PC-9 (cell line): ENCODE results near the gene MSANTD2. TPM values are rescaled to one million over a fixed set of nuclear protein-coding genes. Genes with fewer than 3 reads are reported as not detected.
A peak's percentile ranks its signal among the peaks of the same experiment; 100 is the strongest.

ENCODE experiments used
- BruUV-seq: library from RNA; stranded (reverse); fragments of 400-500 nt; replicated peaks from 2 replicates; lab custom pipeline; 2021; lab: Mats Ljungman, UMichigan
- CTCF ChIA-PET: fragments of 300-600 bp; sonication (Branson Sonifier 250); formaldehyde crosslinking; loops from one replicate; lab custom pipeline; 2022; ENCODE audit warnings: antibody characterized with exemption; lab: Charles Lee
- POLR2A ChIA-PET: fragments of 300-600 bp; sonication (Branson Sonifier 250); formaldehyde crosslinking; loops from one replicate; lab custom pipeline; 2022; ENCODE audit warnings: antibody characterized with exemption; ENCODE audit not compliant: unreplicated experiment; lab: Charles Lee
- DNase-seq, 2 experiments: peaks; one replicate each; pipeline versions ENCODE4 v3.0.0 to v3.0.0-alpha.2; 2015 to 2022; ENCODE audit warnings: mixed read lengths in 1 of 2
- H2AFZ ChIP-seq: fragments of 200-600 bp; sonication (generic); 2 replicates; pipeline ENCODE4 v1.8.1; 2017; ENCODE audit warnings: antibody characterized with exemption
- H3F3A ChIP-seq: fragments of 200-600 bp; sonication (generic); 2 replicates; pipeline ENCODE4 v1.8.1; 2017; ENCODE audit warnings: antibody characterized with exemption, mild to moderate bottlenecking, low read depth; ENCODE audit not compliant: insufficient read depth
- H3K27ac ChIP-seq: fragments of 200-600 bp; sonication (generic); 2 replicates; pipeline ENCODE4 v1.6.1; 2016; ENCODE audit warnings: mixed run types
- H3K27me3 ChIP-seq: fragments of 200-600 bp; sonication (generic); 2 replicates; pipeline ENCODE4 v1.6.1; 2016; ENCODE audit warnings: low read depth, mixed run types; ENCODE audit not compliant: insufficient read depth
- H3K36me3 ChIP-seq: fragments of 200-600 bp; sonication (generic); 2 replicates; pipeline ENCODE4 v1.6.1; 2016; ENCODE audit warnings: low read depth, mixed run types
- H3K4me1 ChIP-seq: fragments of 200-600 bp; sonication (generic); replicated peaks from 2 replicates; pipeline ENCODE4 v1.6.1; 2016; ENCODE audit warnings: mixed run types; ENCODE audit not compliant: insufficient read depth
- H3K4me2 ChIP-seq: fragments of 200-600 bp; sonication (generic); 2 replicates; pipeline ENCODE4 v1.6.1; 2017; ENCODE audit warnings: mixed run types
- H3K4me3 ChIP-seq: fragments of 200-600 bp; sonication (generic); 2 replicates; pipeline ENCODE4 v1.6.1; 2016; ENCODE audit warnings: mixed run types
- H3K79me2 ChIP-seq: fragments of 200-600 bp; sonication (generic); 2 replicates; pipeline ENCODE4 v1.6.1; 2017; ENCODE audit warnings: low read depth, mixed run types
- H3K9me2 ChIP-seq: fragments of 200-600 bp; sonication (generic); 2 replicates; pipeline ENCODE4 v1.8.1; 2017; ENCODE audit warnings: mild to moderate bottlenecking; ENCODE audit not compliant: insufficient read depth
- H3K9me3 ChIP-seq: fragments of 200-600 bp; sonication (generic); 2 replicates; pipeline ENCODE4 v1.8.1; 2016; ENCODE audit warnings: low read depth; ENCODE audit not compliant: insufficient read depth
- H4K20me1 ChIP-seq: fragments of 200-600 bp; sonication (generic); 2 replicates; pipeline ENCODE4 v1.8.1; 2017; ENCODE audit not compliant: insufficient read depth
- EZH2 ChIP-seq: fragments of 200-600 bp; sonication (generic); IDR thresholded peaks from 2 replicates; pipeline ENCODE4 v1.8.0; 2017; ENCODE audit warnings: antibody characterized with exemption, low read depth
- intact Hi-C: fragments of 100-400 bp; cut with micrococcal nuclease; formaldehyde crosslinking; loops from one replicate; pipeline ENCODE4 v1.10.0; 2022; ENCODE audit not compliant: unreplicated experiment
- total RNA-seq: library from RNA; stranded (reverse); gene quantifications from 2 replicates; pipeline ENCODE4 v1.2.3, GENCODE V29; 2021
- TF ChIP-seq, protein P1 (sequence below): fragments of 200-600 bp; sonication (generic); conservative IDR thresholded peaks from 2 replicates; pipeline ENCODE4 v1.6.1; 2017; ENCODE audit warnings: mixed run types, antibody characterized with exemption, mild to moderate bottlenecking, moderate library complexity

Gene MSANTD2
- total RNA-seq, 1 experiment from 2014 or later, result 16.9 TPM

DNA sequence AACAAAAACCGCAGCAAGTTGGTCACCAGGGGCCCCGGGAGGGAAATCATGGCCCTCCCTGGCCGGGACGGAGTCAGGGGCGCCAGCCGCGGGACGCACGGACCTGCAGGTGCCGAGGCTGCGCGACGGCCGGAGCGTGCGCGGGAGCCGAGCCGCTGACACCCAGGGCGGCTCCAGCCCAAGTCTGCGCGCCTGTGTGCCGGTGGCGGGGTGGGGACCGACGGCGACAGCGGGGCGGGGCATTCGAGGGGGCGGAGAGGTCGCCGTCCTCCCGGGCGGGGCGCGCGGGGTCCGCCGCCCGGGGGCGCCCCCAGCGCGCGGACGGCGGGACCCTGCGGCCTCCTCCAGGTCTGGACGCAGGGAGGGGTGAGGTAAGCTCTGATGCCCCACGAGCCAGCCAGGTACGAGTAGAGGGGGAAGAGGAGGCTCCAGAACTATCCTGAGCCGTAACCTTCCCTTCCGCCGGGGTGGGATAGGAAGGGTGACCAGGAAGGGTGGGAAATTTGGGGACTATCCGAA is 38.0 kb downstream of the MSANTD2 start, which contains the start of gene ESAM:
TSS of gene ESAM (minus strand) at position 186 of the 519 bp plus-strand sequence. CDS start at position 50, 136 bp downstream.
- Histone ChIP-seq H3K9me2 (no peaks in the 10 kb centered on the region), H3K36me3 (peaks cover 5% of the 10 kb centered on the region; the same call in 1 of the 2 replicates), H3K27ac (peak within 1 kb of the TSS; percentile 47), H3K4me2 (peak within 1 kb of the TSS; percentile 91), H4K20me1 (no peaks in the 10 kb centered on the region), H3K4me3 (peak within 1 kb of the TSS; percentile 98), H3K4me1 (peaks cover 26% of the 10 kb centered on the region), H3K79me2 (peaks cover 28% of the 10 kb centered on the region; the same call in 1 of the 2 replicates), H2AFZ (peak within 1 kb of the TSS; percentile 90), H3K27me3 (no peaks in the 10 kb centered on the region), H3F3A (peaks cover 12% of the 10 kb centered on the region), H3K9me3 (no peaks in the 10 kb centered on the region)
- POLR2A ChIA-PET, result no interaction called here
- no peak for TF ChIP-seq EZH2
- TF ChIP-seq, protein P1, sequence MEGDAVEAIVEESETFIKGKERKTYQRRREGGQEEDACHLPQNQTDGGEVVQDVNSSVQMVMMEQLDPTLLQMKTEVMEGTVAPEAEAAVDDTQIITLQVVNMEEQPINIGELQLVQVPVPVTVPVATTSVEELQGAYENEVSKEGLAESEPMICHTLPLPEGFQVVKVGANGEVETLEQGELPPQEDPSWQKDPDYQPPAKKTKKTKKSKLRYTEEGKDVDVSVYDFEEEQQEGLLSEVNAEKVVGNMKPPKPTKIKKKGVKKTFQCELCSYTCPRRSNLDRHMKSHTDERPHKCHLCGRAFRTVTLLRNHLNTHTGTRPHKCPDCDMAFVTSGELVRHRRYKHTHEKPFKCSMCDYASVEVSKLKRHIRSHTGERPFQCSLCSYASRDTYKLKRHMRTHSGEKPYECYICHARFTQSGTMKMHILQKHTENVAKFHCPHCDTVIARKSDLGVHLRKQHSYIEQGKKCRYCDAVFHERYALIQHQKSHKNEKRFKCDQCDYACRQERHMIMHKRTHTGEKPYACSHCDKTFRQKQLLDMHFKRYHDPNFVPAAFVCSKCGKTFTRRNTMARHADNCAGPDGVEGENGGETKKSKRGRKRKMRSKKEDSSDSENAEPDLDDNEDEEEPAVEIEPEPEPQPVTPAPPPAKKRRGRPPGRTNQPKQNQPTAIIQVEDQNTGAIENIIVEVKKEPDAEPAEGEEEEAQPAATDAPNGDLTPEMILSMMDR, result no peak
- intact Hi-C loops, result loop anchor here (2.0 kb wide), 1 partner anchor 75 kb away; no protein-coding TSS in a partner anchor
- CTCF ChIA-PET, result interaction anchor here (0.6 to 2.2 kb wide), 6 partner anchors 13 to 93 kb away, joined by 3 to 21 read pairs (median 5); no protein-coding TSS in a partner anchor
- DNase-seq, result peak; percentile 50 to 78
- BruUV-seq, result no TSS peak

DNA sequence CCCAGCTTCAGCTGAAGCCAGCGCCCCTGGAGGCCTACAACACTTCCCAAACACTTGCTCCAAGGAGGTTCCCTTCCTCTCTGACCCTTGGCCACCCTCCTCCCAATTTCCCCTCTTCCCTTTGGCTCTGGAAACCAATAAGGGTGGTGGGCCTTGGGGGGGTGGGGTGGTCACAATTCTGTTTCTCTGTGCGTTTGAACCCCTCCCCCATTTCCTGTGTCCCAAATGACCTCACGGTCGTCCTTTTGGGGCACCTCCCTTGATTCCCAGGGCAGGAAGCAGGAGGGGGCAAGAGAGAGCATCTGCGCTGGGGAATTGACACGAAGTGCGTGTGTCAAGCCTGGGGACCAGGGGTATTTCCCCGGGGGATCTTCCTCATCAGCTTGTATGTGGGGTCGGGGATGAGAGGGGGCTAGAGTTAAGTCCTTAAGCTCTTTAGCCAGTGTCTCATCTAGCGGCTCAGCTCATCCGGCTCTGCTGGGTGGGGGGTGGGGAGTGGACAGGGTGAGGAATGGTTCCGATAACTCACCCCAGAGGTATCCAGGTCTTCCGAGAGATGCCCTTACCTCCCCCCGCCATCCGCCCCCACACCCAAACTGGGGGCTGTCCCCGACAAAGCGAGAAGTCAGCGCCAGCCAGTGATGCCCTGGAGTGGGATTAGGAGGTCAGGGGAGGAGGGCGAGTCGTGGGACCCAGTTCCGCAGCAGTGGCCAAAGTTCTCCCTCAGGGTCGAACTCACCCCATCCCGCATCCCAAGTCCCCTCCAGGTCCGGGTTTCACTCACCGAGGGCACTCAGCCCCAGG is 38.7 kb downstream of the MSANTD2 start:
- Histone ChIP-seq H3K27me3 (no peaks in the 10 kb centered on the region), H3K4me3 (peak overlapping the region; percentile 98), H3K36me3 (no peaks in the 10 kb centered on the region), H3K79me2 (peaks cover 23% of the 10 kb centered on the region; the same call in 1 of the 2 replicates), H2AFZ (peak overlapping the region; percentile 90), H3F3A (peaks cover 12% of the 10 kb centered on the region), H3K4me2 (peak overlapping the region; percentile 91), H4K20me1 (no peaks in the 10 kb centered on the region), H3K27ac (no peak overlapping the region), H3K9me3 (no peaks in the 10 kb centered on the region), H3K4me1 (peaks cover 26% of the 10 kb centered on the region), H3K9me2 (no peaks in the 10 kb centered on the region)
- no peak for TF ChIP-seq EZH2
- TF ChIP-seq, protein P1, result no peak
- ChIA-PET CTCF (interaction anchor here (0.7 to 1.2 kb wide), 3 partner anchors 13 to 24 kb away, joined by 3 to 5 read pairs (median 3); no protein-coding TSS in a partner anchor), POLR2A (no interaction called here)
- TSS peak; percentile 54 for BruUV-seq
- intact Hi-C loops, result loop anchor here (2.0 kb wide), 1 partner anchor 75 kb away; no protein-coding TSS in a partner anchor
- DNase-seq, result no peak

DNA sequence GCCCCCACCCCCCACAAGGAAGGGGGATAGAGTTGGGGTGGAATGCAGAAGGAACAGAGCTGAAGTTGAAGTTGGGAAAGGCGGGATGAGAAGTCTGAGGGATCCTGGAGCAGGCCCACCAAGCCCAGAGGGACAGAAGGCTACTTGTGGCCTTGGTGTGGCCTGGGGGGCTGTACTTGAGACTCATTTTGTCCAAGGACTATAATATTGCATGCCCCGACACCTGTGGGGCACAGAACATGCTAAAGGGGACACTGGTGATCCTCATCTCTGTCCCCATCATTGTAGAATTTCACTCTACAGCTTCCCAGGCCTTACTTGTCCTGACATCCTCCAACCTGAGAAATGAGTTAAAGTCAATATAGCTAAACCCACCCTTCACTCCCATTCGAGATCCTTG is 39.4 kb downstream of the MSANTD2 start:
- CTCF ChIA-PET, result no interaction called here
- peak overlapping the region; percentile 91 for H3K4me2 ChIP-seq

More for the DNA sequence above, 39.4 kb downstream of the MSANTD2 start:
- DNase-seq, result no peak
- Histone ChIP-seq H3K4me3 (peak overlapping the region; percentile 98; the same call in 1 of the 2 replicates), H3K27ac (no peak overlapping the region), H3K79me2 (peaks cover 19% of the 10 kb centered on the region; the same call in 1 of the 2 replicates), H3F3A (peaks cover 12% of the 10 kb centered on the region), H3K9me2 (no peaks in the 10 kb centered on the region), H3K9me3 (no peaks in the 10 kb centered on the region), H2AFZ (no peak overlapping the region), H3K4me1 (peaks cover 26% of the 10 kb centered on the region), H3K27me3 (no peaks in the 10 kb centered on the region), H3K36me3 (no peaks in the 10 kb centered on the region), H4K20me1 (no peaks in the 10 kb centered on the region)
- no TSS peak for BruUV-seq
- POLR2A ChIA-PET, result no interaction called here
- intact Hi-C loops, result no loop called here
- TF ChIP-seq, protein P1, result no peak
- no peak for TF ChIP-seq EZH2
